SK-N-MC (cell line): ENCODE data around the gene COQ8A.

Source experiments
- EZH2 ChIP-seq: fragments of 200-600 bp; sonication (generic); IDR thresholded peaks from one replicate; pipeline ENCODE4 v1.6.1; 2017; ENCODE audit warnings: antibody characterized with exemption
- FOXP2 ChIP-seq: optimal IDR thresholded peaks from 2 replicates; pipeline ENCODE3; 2011; ENCODE audit warnings: mild to moderate bottlenecking, moderate library complexity; ENCODE audit not compliant: insufficient read depth; ENCODE audit errors: extremely low read length, control extremely low read depth
- POLR2AphosphoS5 ChIP-seq: IDR thresholded peaks from 2 replicates; pipeline ENCODE4 v1.6.1; 2012; ENCODE audit warnings: mild to moderate bottlenecking, low read depth, low read length, borderline replicate concordance

DNA sequence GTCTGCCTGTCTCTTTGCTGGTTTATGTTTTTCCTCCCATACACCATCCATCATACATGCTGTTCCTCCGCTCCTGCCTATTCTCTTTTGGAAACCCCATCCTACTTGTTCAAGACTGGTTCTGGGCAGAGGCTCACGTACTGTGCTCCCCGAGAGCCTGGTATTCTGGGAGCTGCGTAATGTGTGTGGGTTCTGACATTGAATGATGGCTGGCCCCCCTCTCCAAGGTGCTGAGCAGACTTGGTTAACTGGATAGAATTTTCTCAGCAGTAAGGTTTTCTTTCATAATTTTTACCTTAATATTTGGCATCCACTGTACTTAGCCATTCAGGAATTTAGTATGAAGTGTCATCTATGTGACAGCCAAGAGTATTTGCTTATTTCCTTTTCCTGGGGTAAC, 26.6 kb downstream of the COQ8A start:
- TF ChIP-seq POLR2AphosphoS5, result no peak
- no peak for TF ChIP-seq EZH2
- TF ChIP-seq FOXP2, result no peak
